ENCODE results near the gene TMEM61. TPM values are rescaled to one million over a fixed set of nuclear protein-coding genes. Genes with fewer than 3 reads are reported as not detected.
A peak's percentile ranks its signal among the peaks of the same experiment; 100 is the strongest.

The TMEM61 gene
- total and polyA plus RNA-seq, 2 of the 8 experiments (the other 6 are each of a cell fraction or from before 2014, with no cell fraction given) = 0.54 to 1.4 TPM

GRCh38 chr1:55038552-55038838, 58.1 kb downstream of the TMEM61 start:
- no peak overlapping the region for H3K23ac ChIP-seq (ENCODE audit: insufficient read length)
- H3K27me3 ChIP-seq (replicated peaks in 1 of 4; ENCODE audit: control insufficient read depth in 3 of 4, extremely low read depth in 1 of 4, insufficient read depth in 3 of 4, low read length in 3 of 4) = peaks cover 9 to 39% (median 37%) of the 10 kb centered on the region in 4 experiments
- peaks cover 0 to 13% (median 9%) of the 10 kb centered on the region in 4 experiments; a peak in 6 of 7 replicates for H3K4me1 ChIP-seq (replicated peaks in 1 of 4; ENCODE audit: control insufficient read depth in 3 of 4, insufficient read depth in 4 of 4, low read length in 3 of 4)
- H3K56ac ChIP-seq (replicated peaks; ENCODE audit: insufficient read length, low read depth, low read length) = no peak overlapping the region
- DNase-seq (ENCODE audit: low read depth in 1 of 2, low spot score in 2 of 2) (no peak), FAIRE-seq (no peak)
- ChIA-PET POLR2A (ENCODE audit: partially characterized antibody) (interaction anchor here (1.4 kb wide), 1 partner anchor 9 kb away, joined by 5 read pairs; no protein-coding TSS in a partner anchor), CTCF (ENCODE audit: partially characterized antibody) (interaction anchor here (0.9 to 1.9 kb wide), 9 partner anchors 11 to 229 kb away, joined by 3 to 9 read pairs (median 4); no protein-coding TSS in a partner anchor)
- peaks cover 6 to 16% of the 10 kb centered on the region in 2 experiments; a peak in 2 of 4 replicates for H3K79me2 ChIP-seq (ENCODE audit: control insufficient read depth in 1 of 2, insufficient read depth in 2 of 2, low read length in 2 of 2)
- no peak overlapping the region for H2BK120ac ChIP-seq (replicated peaks; ENCODE audit: low read depth, low read length)
- no peaks in the 10 kb centered on the region; the same call in none of the 2 replicates for H3K79me1 ChIP-seq (ENCODE audit: low read depth, low read length)
- no peak overlapping the region for H3K4me3 ChIP-seq (ENCODE audit: extremely low read depth in 1 of 4, insufficient read depth in 2 of 4, low read depth in 3 of 4, low read length in 4 of 4)
- H3K18ac ChIP-seq (ENCODE audit: extremely low read depth, low read length) = no peak overlapping the region
- H3K14ac ChIP-seq (ENCODE audit: insufficient read length) = no peak overlapping the region
- 77% methylated on average over 3 of the region's 3 CpGs; no CpG with 5 or more reads in 1 of the 2 experiments for WGBS, 2 experiments (ENCODE audit: extremely low coverage in 1 of 2, insufficient coverage in 1 of 2, insufficient read length in 1 of 2, insufficient replicate concordance in 2 of 2, low coverage in 1 of 2, low lambda C conversion rate in 2 of 2, missing lambda C conversion rate in 1 of 2)
- no peak overlapping the region for H2BK12ac ChIP-seq (ENCODE audit: low read depth, low read length)
- H2BK5ac ChIP-seq (ENCODE audit: low read depth, low read length) = no peak overlapping the region
- peaks cover 13% of the 10 kb centered on the region; the same call in 1 of the 2 replicates for H3K23me2 ChIP-seq (ENCODE audit: low read depth, low read length)
- H2AK5ac ChIP-seq (ENCODE audit: low read depth, low read length) = no peak overlapping the region
- peak overlapping the region in 1 of 2 experiments; percentile 89; a peak in 1 of 4 replicates for H3K4me2 ChIP-seq (ENCODE audit: insufficient read depth in 1 of 2, low read depth in 2 of 2, low read length in 2 of 2)
- H4K91ac ChIP-seq (replicated peaks; ENCODE audit: insufficient read length, low read length) = peak overlapping the region; percentile 1
- no peak overlapping the region for H2BK15ac ChIP-seq (ENCODE audit: low read length)
- no peak overlapping the region for H4K5ac ChIP-seq (ENCODE audit: insufficient read length, low read depth, low read length)
- no peak overlapping the region for H3K4ac ChIP-seq (replicated peaks; ENCODE audit: insufficient read length, low read depth, low read length)
- H2AFZ ChIP-seq (ENCODE audit: low read length) = no peak overlapping the region
- H3K9ac ChIP-seq (replicated peaks in 1 of 4; ENCODE audit: extremely low read depth in 1 of 4, low read depth in 3 of 4, low read length in 3 of 4) = no peak overlapping the region
- no peak overlapping the region for H3K27ac ChIP-seq (ENCODE audit: low read depth, low read length)
- peaks cover 0 to 12% of the 10 kb centered on the region in 2 experiments for H4K20me1 ChIP-seq (replicated peaks in 1 of 2; ENCODE audit: control insufficient read depth in 1 of 2, insufficient read depth in 2 of 2, low read length in 2 of 2)
- H3K36me3 ChIP-seq (ENCODE audit: control insufficient read depth in 2 of 4, insufficient read depth in 4 of 4, low read length in 3 of 4) = no peaks in the 10 kb centered on the region; a peak in 1 of 8 replicates
- no peak overlapping the region; the same call in 1 of the 2 replicates for H2BK20ac ChIP-seq (ENCODE audit: low read length)
- no peak overlapping the region for H4K8ac ChIP-seq (ENCODE audit: extremely low read depth, insufficient read depth, low read length)
- no peaks in the 10 kb centered on the region for H3K9me3 ChIP-seq (ENCODE audit: insufficient read depth in 2 of 2, low read depth in 1 of 2, low read length in 1 of 2)
- TF ChIP-seq POU5F1 (IDR thresholded peaks at IDR 0.05; ENCODE audit: low read depth, low read length) (no peak), BACH1 (IDR thresholded peaks at IDR 0.05; ENCODE audit: low read length) (no peak), HDAC6 (IDR thresholded peaks at IDR 0.05; ENCODE audit: low read depth, low read length) (no peak), SP1 (IDR thresholded peaks at IDR 0.05; ENCODE audit: low read depth, low read length) (no peak), RBBP5 (IDR thresholded peaks at IDR 0.05; ENCODE audit: borderline replicate concordance, low read depth, low read length) (no peak), EGR1 (IDR thresholded peaks at IDR 0.05; ENCODE audit: borderline replicate concordance, low read depth, low read length) (no peak), ATF3 (IDR thresholded peaks at IDR 0.05; ENCODE audit: insufficient read depth, low read depth, low read length) (no peak), POLR2AphosphoS5 (IDR thresholded peaks at IDR 0.05; ENCODE audit: low read depth, low read length) (no peak), SRF (IDR thresholded peaks at IDR 0.05; ENCODE audit: low read depth, low read length) (no peak), USF2 (IDR thresholded peaks at IDR 0.05; ENCODE audit: low read length) (no peak), E2F6 (IDR thresholded peaks at IDR 0.05) (no peak), KDM5A (IDR thresholded peaks at IDR 0.05; ENCODE audit: low read length) (no peak), CHD2 (IDR thresholded peaks at IDR 0.05; ENCODE audit: low read length) (no peak)

Data from H1 (cell line).